ENCODE results near the gene VSTM2B. TPM values are rescaled to one million over a fixed set of nuclear protein-coding genes. Genes with fewer than 3 reads are reported as not detected.

VSTM2B gene
- total RNA-seq, 1 donor from 2014 or later: not detected

GRCh38 chr19:29609636-29610035 is 83.8 kb downstream of the VSTM2B start:
- peak; percentile 78 for DNase-seq (ENCODE audit: low spot score)
- Mint-ChIP-seq H3K27me3 (ENCODE audit: low read depth) (no peaks in the 10 kb centered on the region), H3K9me3 (ENCODE audit: low read depth) (no peaks in the 10 kb centered on the region), H3K36me3 (ENCODE audit: low read depth) (peaks cover 21% of the 10 kb centered on the region), H3K4me3 (ENCODE audit: unreplicated experiment) (no peak overlapping the region), H3K4me1 (ENCODE audit: low read depth) (peaks cover 25% of the 10 kb centered on the region), H3K27ac (ENCODE audit: unreplicated experiment) (peak overlapping the region; percentile 2)
- no peak for TF ChIP-seq CTCF (IDR thresholded peaks at IDR 0.05)

GRCh38 chr19:29610213-29610573 is 84.4 kb downstream of the VSTM2B start:
- DNase-seq (ENCODE audit: low spot score): peak; percentile 91
- Mint-ChIP-seq H3K27me3 (ENCODE audit: low read depth) (no peaks in the 10 kb centered on the region), H3K4me3 (ENCODE audit: unreplicated experiment) (no peak overlapping the region), H3K27ac (ENCODE audit: unreplicated experiment) (no peak overlapping the region), H3K4me1 (ENCODE audit: low read depth) (peaks cover 22% of the 10 kb centered on the region), H3K36me3 (ENCODE audit: low read depth) (peaks cover 24% of the 10 kb centered on the region), H3K9me3 (ENCODE audit: low read depth) (no peaks in the 10 kb centered on the region)
- TF ChIP-seq CTCF (IDR thresholded peaks at IDR 0.05): no peak

GRCh38 chr19:29610574-29611271 is 84.9 kb downstream of the VSTM2B start:
- Mint-ChIP-seq H3K36me3 (ENCODE audit: low read depth) (peaks cover 29% of the 10 kb centered on the region), H3K27me3 (ENCODE audit: low read depth) (no peaks in the 10 kb centered on the region), H3K27ac (ENCODE audit: unreplicated experiment) (peak overlapping the region; percentile 73), H3K4me3 (ENCODE audit: unreplicated experiment) (no peak overlapping the region), H3K4me1 (ENCODE audit: low read depth) (peaks cover 19% of the 10 kb centered on the region), H3K9me3 (ENCODE audit: low read depth) (no peaks in the 10 kb centered on the region)
- DNase-seq (ENCODE audit: low spot score): peak; percentile 91
- peak; percentile 94 for TF ChIP-seq CTCF (IDR thresholded peaks at IDR 0.05)

- DNase-seq (ENCODE audit: low spot score): peak; percentile 59
- Mint-ChIP-seq H3K27me3 (ENCODE audit: low read depth) (no peaks in the 10 kb centered on the region), H3K4me3 (ENCODE audit: unreplicated experiment) (no peak overlapping the region), H3K4me1 (ENCODE audit: low read depth) (peaks cover 9% of the 10 kb centered on the region), H3K36me3 (ENCODE audit: low read depth) (peaks cover 36% of the 10 kb centered on the region), H3K9me3 (ENCODE audit: low read depth) (no peaks in the 10 kb centered on the region), H3K27ac (ENCODE audit: unreplicated experiment) (no peak overlapping the region)
- TF ChIP-seq CTCF (IDR thresholded peaks at IDR 0.05): no peak
These were observed 86.3 kb downstream of the VSTM2B start for GRCh38 chr19:29612121-29612520.

- H3K4me1 Mint-ChIP-seq (ENCODE audit: low read depth): peaks cover 9% of the 10 kb centered on the region
- H3K4me3 Mint-ChIP-seq (ENCODE audit: unreplicated experiment): no peak overlapping the region
- H3K27ac Mint-ChIP-seq (ENCODE audit: unreplicated experiment): no peak overlapping the region
- TF ChIP-seq CTCF (IDR thresholded peaks at IDR 0.05): no peak
- peaks cover 38% of the 10 kb centered on the region for H3K36me3 Mint-ChIP-seq (ENCODE audit: low read depth)
- H3K27me3 Mint-ChIP-seq (ENCODE audit: low read depth): no peaks in the 10 kb centered on the region
- peaks cover 4% of the 10 kb centered on the region for H3K9me3 Mint-ChIP-seq (ENCODE audit: low read depth)
- peak; percentile 71 for DNase-seq (ENCODE audit: low spot score)
These were observed 87.2 kb downstream of the VSTM2B start for GRCh38 chr19:29612801-29613595.

Data from chondrocyte (in vitro differentiated cells).